Prostate gland (tissue), 2 donors: ENCODE data around the gene C1QTNF12.

Source experiments
- POLR2A ChIP-seq: fragments of 450-650 bp; IDR thresholded peaks from one replicate; pipeline ENCODE4 v1.6.1; 2016; ENCODE audit warnings: antibody characterized with exemption, mild to moderate bottlenecking
- TF ChIP-seq, protein P1 (sequence below), 4 experiments: fragments of 200-600 bp in 2 of 4; fragments of 450-650 bp in 2 of 4; sonication (generic) in 2 of 4; IDR thresholded peaks; 1 replicate in 3 of 4; 2 replicates in 1 of 4; pipeline ENCODE4 v1.5.1; 2016 to 2019; ENCODE audit warnings: antibody characterized with exemption in 4 of 4, mild to moderate bottlenecking in 2 of 4, moderate library complexity in 2 of 4

DNA sequence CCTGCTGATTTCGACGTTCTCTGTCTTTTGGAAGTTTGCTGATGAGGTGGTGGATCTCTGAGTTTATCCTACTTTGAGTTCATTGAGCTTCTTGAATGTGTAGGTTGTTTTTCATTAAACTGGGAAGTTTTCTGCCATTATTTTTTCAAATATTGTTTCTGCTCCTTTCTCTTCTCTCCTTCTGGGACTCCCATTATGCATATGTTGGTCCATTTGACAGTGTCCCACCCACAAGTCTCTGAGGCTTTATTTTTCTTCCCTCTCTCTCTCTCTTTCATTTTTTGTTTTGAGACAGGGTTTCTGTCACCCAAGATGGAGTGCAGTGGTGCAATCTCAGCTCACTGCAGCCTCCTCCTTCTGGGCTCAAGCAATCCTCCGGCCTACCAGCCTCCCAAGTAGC is 51.8 kb downstream of the C1QTNF12 start:
- TF ChIP-seq, protein P1, sequence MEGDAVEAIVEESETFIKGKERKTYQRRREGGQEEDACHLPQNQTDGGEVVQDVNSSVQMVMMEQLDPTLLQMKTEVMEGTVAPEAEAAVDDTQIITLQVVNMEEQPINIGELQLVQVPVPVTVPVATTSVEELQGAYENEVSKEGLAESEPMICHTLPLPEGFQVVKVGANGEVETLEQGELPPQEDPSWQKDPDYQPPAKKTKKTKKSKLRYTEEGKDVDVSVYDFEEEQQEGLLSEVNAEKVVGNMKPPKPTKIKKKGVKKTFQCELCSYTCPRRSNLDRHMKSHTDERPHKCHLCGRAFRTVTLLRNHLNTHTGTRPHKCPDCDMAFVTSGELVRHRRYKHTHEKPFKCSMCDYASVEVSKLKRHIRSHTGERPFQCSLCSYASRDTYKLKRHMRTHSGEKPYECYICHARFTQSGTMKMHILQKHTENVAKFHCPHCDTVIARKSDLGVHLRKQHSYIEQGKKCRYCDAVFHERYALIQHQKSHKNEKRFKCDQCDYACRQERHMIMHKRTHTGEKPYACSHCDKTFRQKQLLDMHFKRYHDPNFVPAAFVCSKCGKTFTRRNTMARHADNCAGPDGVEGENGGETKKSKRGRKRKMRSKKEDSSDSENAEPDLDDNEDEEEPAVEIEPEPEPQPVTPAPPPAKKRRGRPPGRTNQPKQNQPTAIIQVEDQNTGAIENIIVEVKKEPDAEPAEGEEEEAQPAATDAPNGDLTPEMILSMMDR (IDR thresholded peaks at IDR 0.05), result no peak
- no peak for TF ChIP-seq POLR2A
